A549 (cell line): ENCODE measurements around the gene EP300.
"Not testable (repeated sequence)": the region's sequence is repeated elsewhere in the genome, so short reads cannot be mapped to it uniquely, and the experiment has no call there.

ENCODE experiments used
- CBX2 ChIP-seq: fragments of 200-600 bp; sonication (generic); IDR thresholded peaks from 2 replicates; pipeline ENCODE4 v1.6.1; 2016; ENCODE audit warnings: low read depth, mild to moderate bottlenecking, borderline replicate concordance
- EP300 ChIP-seq, 2 experiments: fragments of >200 bp; sonication (Bioruptor Twin); formaldehyde crosslinking; IDR thresholded peaks; 2 replicates in 1 of 2; 3 replicates in 1 of 2; pipeline ENCODE4 v1.6.1; 2016 to 2017
- HOXA7 ChIP-seq: fragments of 250-450 bp; sonication (Bioruptor Pico); IDR thresholded peaks from 2 replicates; pipeline ENCODE4 v1.5.0; 2020; ENCODE audit warnings: mild to moderate bottlenecking, moderate library complexity
- POLR2A ChIP-seq: IDR thresholded peaks from 2 replicates; pipeline ENCODE4 v1.6.1; 2012; ENCODE audit warnings: mild to moderate bottlenecking, low read length

- TF ChIP-seq CBX2; POLR2A; HOXA7 (CRISPR knock-in tag); EP300 (IDR thresholded peaks at IDR 0.05): not testable (repeated sequence)
These were observed 44.0 kb upstream of the EP300 start for GRCh38 chr22:41048345-41048744.
